ENCODE measurements around the gene UGT1A3.

GRCh38 chr2:233711312-233712008 is 17.4 kb upstream of the UGT1A3 start:
- TF ChIP-seq, protein P1, sequence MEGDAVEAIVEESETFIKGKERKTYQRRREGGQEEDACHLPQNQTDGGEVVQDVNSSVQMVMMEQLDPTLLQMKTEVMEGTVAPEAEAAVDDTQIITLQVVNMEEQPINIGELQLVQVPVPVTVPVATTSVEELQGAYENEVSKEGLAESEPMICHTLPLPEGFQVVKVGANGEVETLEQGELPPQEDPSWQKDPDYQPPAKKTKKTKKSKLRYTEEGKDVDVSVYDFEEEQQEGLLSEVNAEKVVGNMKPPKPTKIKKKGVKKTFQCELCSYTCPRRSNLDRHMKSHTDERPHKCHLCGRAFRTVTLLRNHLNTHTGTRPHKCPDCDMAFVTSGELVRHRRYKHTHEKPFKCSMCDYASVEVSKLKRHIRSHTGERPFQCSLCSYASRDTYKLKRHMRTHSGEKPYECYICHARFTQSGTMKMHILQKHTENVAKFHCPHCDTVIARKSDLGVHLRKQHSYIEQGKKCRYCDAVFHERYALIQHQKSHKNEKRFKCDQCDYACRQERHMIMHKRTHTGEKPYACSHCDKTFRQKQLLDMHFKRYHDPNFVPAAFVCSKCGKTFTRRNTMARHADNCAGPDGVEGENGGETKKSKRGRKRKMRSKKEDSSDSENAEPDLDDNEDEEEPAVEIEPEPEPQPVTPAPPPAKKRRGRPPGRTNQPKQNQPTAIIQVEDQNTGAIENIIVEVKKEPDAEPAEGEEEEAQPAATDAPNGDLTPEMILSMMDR (IDR thresholded peaks at IDR 0.05; ENCODE audit: poor library complexity), result peak; percentile 86
- no peak for TF ChIP-seq EZH2 (IDR thresholded peaks at IDR 0.05; ENCODE audit: borderline replicate concordance)
